ENCODE results near the gene UBE2E3.

- TF ChIP-seq CTCF (IDR thresholded peaks at IDR 0.05; ENCODE audit: low read depth, low read length, poor library complexity, severe bottlenecking): no peak
- no peak for TF ChIP-seq EZH2phosphoT487 (IDR thresholded peaks at IDR 0.05; ENCODE audit: borderline replicate concordance, low read length)
Measured at GRCh38 chr2:180960982-180961381, 19.4 kb upstream of the UBE2E3 start.

All from DOHH2 (cell line).